Keratinocyte (primary cell): ENCODE measurements around the gene BNIP3. TPM values are rescaled to one million over a fixed set of nuclear protein-coding genes. Genes with fewer than 3 reads are reported as not detected.

Experiments used
- DNase-seq: peaks from one replicate; pipeline ENCODE4 v3.0.0-alpha.2; 2011; ENCODE audit warnings: low read depth, missing footprints, low spot score
- FAIRE-seq: peaks from 2 replicates; lab custom pipeline; 2011; peaks lifted over from hg19 to GRCh38; lab: Jason Lieb, UNC
- H2AFZ ChIP-seq: 2 replicates; pipeline ENCODE4 v1.6.0; 2012; ENCODE audit warnings: low read length, control low read depth, inconsistent platforms; ENCODE audit not compliant: control insufficient read depth
- H3K27ac ChIP-seq: 2 replicates; pipeline ENCODE4 v1.5.1; 2011; ENCODE audit warnings: low read length; ENCODE audit not compliant: control insufficient read depth, insufficient read depth
- H3K27me3 ChIP-seq: 3 replicates; pipeline ENCODE4 v1.6.0; 2011; ENCODE audit warnings: low read length; ENCODE audit not compliant: control insufficient read depth, insufficient read depth; ENCODE audit errors: extremely low read depth
- H3K36me3 ChIP-seq, 2 experiments: 2 replicates in 1 of 2; 3 replicates in 1 of 2; pipeline ENCODE4 v1.5.1; 2011; ENCODE audit warnings: low read length in 2 of 2, mild to moderate bottlenecking in 1 of 2; ENCODE audit not compliant: control insufficient read depth in 2 of 2, insufficient read depth in 2 of 2; ENCODE audit errors: extremely low read depth in 1 of 2
- H3K4me1 ChIP-seq: 3 replicates; pipeline ENCODE4 v1.5.1; 2011; ENCODE audit warnings: low read length; ENCODE audit not compliant: control insufficient read depth, insufficient read depth; ENCODE audit errors: extremely low read depth
- H3K4me2 ChIP-seq: 3 replicates; pipeline ENCODE4 v1.6.0; 2011; ENCODE audit warnings: low read depth, low read length; ENCODE audit not compliant: control insufficient read depth, insufficient read depth; ENCODE audit errors: extremely low read depth
- H3K4me3 ChIP-seq, 3 experiments: fragments of 200-600 bp in 1 of 3; sonication (generic) in 1 of 3; 2 replicates in 2 of 3; 3 replicates in 1 of 3; pipeline ENCODE4 v1.5.1; 2011 to 2016; ENCODE audit warnings: low read length in 3 of 3, mild to moderate bottlenecking in 3 of 3, control low read depth in 2 of 3, inconsistent platforms in 1 of 3, low read depth in 1 of 3, mixed read lengths in 1 of 3, mixed run types in 1 of 3, moderate library complexity in 1 of 3; ENCODE audit not compliant: control insufficient read depth in 2 of 3, insufficient read depth in 2 of 3; ENCODE audit errors: extremely low read depth in 1 of 3
- H3K79me2 ChIP-seq: 2 replicates; pipeline ENCODE4 v1.6.0; 2012; ENCODE audit warnings: low read length; ENCODE audit not compliant: control insufficient read depth, insufficient read depth
- H3K9ac ChIP-seq: 3 replicates; pipeline ENCODE4 v1.6.0; 2011; ENCODE audit warnings: low read length; ENCODE audit not compliant: control insufficient read depth, insufficient read depth; ENCODE audit errors: extremely low read depth
- H3K9me1 ChIP-seq: 3 replicates; pipeline ENCODE4 v1.6.0; 2011; ENCODE audit warnings: low read length; ENCODE audit not compliant: control insufficient read depth, insufficient read depth; ENCODE audit errors: extremely low read depth
- H3K9me3 ChIP-seq: 2 replicates; pipeline ENCODE4 v1.5.1; 2012; ENCODE audit warnings: low read depth, low read length; ENCODE audit not compliant: control insufficient read depth
- H4K20me1 ChIP-seq: 3 replicates; pipeline ENCODE4 v1.6.0; 2011; ENCODE audit warnings: low read length; ENCODE audit not compliant: control insufficient read depth, insufficient read depth; ENCODE audit errors: extremely low read depth
- EZH2 ChIP-seq: IDR thresholded peaks from one replicate; pipeline ENCODE4 v1.6.1; 2012; ENCODE audit warnings: inconsistent platforms, mild to moderate bottlenecking, low read length, moderate library complexity
- dilution Hi-C: fragments of 300-500 bp; cut with MboI; formaldehyde crosslinking; loops from one replicate; pipeline ENCODE4 v1.7.0; 2020; ENCODE audit warnings: low sequenced_read_pairs; ENCODE audit not compliant: extremely low pct_ligation_motif_present
- polyA plus RNA-seq, 5 experiments: library from polyadenylated mRNA; depleted of rRNA in 3 of 5; stranded (reverse) in 3 of 5; stranded (forward) in 1 of 5; unstranded in 1 of 5; fragments of >200 nt; gene quantifications; 1 replicate in 1 of 5; 2 replicates in 3 of 5; 3 replicates in 1 of 5; pipeline versions ENCODE4 v1.2.1 to v1.2.3, GENCODE V29; 2011 to 2012; ENCODE audit warnings: missing spikeins in 2 of 5, low read depth in 1 of 5, low replicate concordance in 1 of 5
- TF ChIP-seq, protein P1 (sequence below), 3 experiments: IDR thresholded peaks in 1 of 3; conservative IDR thresholded peaks in 1 of 3; optimal IDR thresholded peaks in 1 of 3; 2 replicates in 2 of 3; 3 replicates in 1 of 3; pipeline versions ENCODE3 to v1.5.1; 2011; ENCODE audit warnings: low read length in 3 of 3, mild to moderate bottlenecking in 3 of 3, moderate library complexity in 2 of 3, control low read depth in 1 of 3, inconsistent platforms in 1 of 3; ENCODE audit not compliant: insufficient read depth in 2 of 3; ENCODE audit errors: extremely low read depth in 1 of 3

The BNIP3 gene
- polyA plus RNA-seq, 1 donor (not counting 4 experiments of a cell fraction or from before 2014, with no cell fraction given) = 77.9 TPM

DNA sequence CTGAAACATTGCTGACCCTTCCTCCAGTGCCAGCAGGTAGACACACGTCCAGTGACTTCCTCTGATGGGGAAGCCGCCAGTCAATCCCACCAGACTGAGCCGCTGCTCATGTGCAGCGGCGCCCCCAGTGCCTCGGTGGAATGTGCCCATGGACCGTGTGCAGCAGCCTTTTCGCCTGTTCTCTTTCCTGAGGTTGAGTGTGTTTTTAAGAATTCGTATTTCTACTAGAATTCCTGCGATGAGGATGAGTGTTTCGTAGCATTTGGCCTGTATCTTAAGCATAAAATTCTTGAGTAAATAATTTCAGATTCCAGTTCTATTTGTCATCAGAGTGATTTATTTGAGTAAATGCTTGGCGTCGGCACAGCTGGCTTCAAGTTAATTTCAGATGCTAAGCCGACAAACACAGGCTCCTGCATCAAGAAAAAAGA, 35.4 kb downstream of the BNIP3 start:
- peak; percentile 34 for FAIRE-seq
- Histone ChIP-seq H3K4me2 (peak overlapping the region; percentile 17), H3K27ac (peak overlapping the region; percentile 19)

DNA sequence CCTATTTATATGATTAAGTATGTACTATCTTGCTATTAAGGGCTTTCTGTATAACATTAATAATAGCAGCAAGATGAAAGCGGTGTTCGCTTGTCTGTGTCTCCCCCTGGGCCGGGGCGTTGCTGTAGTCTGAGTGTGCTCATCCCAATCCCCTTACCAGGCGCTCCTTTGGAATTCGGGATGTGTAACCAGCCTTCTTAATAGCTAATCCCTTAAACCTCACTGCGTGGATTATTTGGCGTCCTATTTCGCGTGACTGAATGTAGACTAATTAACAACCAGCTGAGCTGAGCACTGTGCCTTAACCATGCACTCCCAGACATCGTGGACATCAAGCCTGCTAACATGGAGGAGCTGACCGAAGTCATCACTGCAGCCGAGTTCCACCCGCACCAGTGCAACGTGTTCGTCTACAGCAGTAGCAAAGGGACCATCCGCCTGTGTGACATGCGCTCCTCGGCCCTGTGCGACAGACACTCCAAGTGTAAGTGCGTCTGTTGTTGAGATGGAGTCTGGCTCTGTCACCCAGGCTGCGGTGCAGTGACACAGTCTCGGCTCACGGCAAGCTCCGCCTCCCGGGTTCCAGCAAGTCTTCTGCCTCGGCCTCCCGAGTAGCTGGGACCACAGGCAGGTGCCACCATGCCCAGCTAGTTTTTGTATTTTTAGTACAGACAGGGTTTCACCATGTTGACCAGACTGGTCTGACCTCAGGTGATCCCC, 36.6 kb downstream of the BNIP3 start:
- peaks cover 27 to 43% of the 10 kb centered on the region in 2 experiments for H3K36me3 ChIP-seq
- no peak for FAIRE-seq

More for the DNA sequence above, 35.4 kb downstream of the BNIP3 start:
- dilution Hi-C loops = no loop called here
- Histone ChIP-seq H3K27me3 (no peaks in the 10 kb centered on the region), H3K4me3 (peak overlapping the region in 1 of 3 experiments; percentile 7), H3K79me2 (peaks cover 23% of the 10 kb centered on the region), H2AFZ (no peak overlapping the region), H3K9ac (no peak overlapping the region), H3K9me3 (no peaks in the 10 kb centered on the region), H3K4me1 (peaks cover 39% of the 10 kb centered on the region), H4K20me1 (no peaks in the 10 kb centered on the region), H3K9me1 (peaks cover 6% of the 10 kb centered on the region), H3K36me3 (peaks cover 24 to 46% of the 10 kb centered on the region in 2 experiments)
- DNase-seq = no peak
- TF ChIP-seq, protein P1, sequence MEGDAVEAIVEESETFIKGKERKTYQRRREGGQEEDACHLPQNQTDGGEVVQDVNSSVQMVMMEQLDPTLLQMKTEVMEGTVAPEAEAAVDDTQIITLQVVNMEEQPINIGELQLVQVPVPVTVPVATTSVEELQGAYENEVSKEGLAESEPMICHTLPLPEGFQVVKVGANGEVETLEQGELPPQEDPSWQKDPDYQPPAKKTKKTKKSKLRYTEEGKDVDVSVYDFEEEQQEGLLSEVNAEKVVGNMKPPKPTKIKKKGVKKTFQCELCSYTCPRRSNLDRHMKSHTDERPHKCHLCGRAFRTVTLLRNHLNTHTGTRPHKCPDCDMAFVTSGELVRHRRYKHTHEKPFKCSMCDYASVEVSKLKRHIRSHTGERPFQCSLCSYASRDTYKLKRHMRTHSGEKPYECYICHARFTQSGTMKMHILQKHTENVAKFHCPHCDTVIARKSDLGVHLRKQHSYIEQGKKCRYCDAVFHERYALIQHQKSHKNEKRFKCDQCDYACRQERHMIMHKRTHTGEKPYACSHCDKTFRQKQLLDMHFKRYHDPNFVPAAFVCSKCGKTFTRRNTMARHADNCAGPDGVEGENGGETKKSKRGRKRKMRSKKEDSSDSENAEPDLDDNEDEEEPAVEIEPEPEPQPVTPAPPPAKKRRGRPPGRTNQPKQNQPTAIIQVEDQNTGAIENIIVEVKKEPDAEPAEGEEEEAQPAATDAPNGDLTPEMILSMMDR (optimal IDR thresholded peaks at IDR 0.05 in 1 of 3, IDR thresholded peaks at IDR 0.05 in 1 of 3, conservative IDR thresholded peaks at IDR 0.05 in 1 of 3; ENCODE audit: extremely low read depth in 1 of 3, insufficient read depth in 2 of 3, low read length in 3 of 3) = peak in 1 of 3 experiments; percentile 9
- TF ChIP-seq EZH2 = no peak

More for the DNA sequence above, 36.6 kb downstream of the BNIP3 start:
- Histone ChIP-seq H3K79me2 (peaks cover 20% of the 10 kb centered on the region), H3K27me3 (no peaks in the 10 kb centered on the region), H4K20me1 (peaks cover 2% of the 10 kb centered on the region), H3K9ac (no peak overlapping the region), H3K4me1 (peaks cover 39% of the 10 kb centered on the region), H3K9me3 (no peaks in the 10 kb centered on the region), H3K27ac (no peak overlapping the region), H3K9me1 (peaks cover 4% of the 10 kb centered on the region), H3K4me3 (no peak overlapping the region), H2AFZ (no peak overlapping the region), H3K4me2 (no peak overlapping the region)
- dilution Hi-C loops = no loop called here
- DNase-seq = no peak
- TF ChIP-seq, protein P1 (optimal IDR thresholded peaks at IDR 0.05 in 1 of 3, IDR thresholded peaks at IDR 0.05 in 1 of 3, conservative IDR thresholded peaks at IDR 0.05 in 1 of 3; ENCODE audit: extremely low read depth in 1 of 3, insufficient read depth in 2 of 3, low read length in 3 of 3) = no peak
- no peak for TF ChIP-seq EZH2
